Activated naive CD4-positive, alpha-beta T cell treated with anti-CD3 and anti-CD28 coated beads, Interleukin-2, amount 50 U/mL, for 24 hours (primary cell): ENCODE measurements around the gene GPR37L1.
"Not testable (repeated sequence)": the region's sequence is repeated elsewhere in the genome, so short reads cannot be mapped to it uniquely, and the experiment has no call there.

Experiments
- H3K27ac Mint-ChIP-seq: one replicate; pipeline ENCODE4 v1.8.0; 2021; ENCODE audit warnings: mild to moderate bottlenecking, mixed read lengths
- H3K27me3 Mint-ChIP-seq: one replicate; pipeline ENCODE4 v1.8.0; 2021; ENCODE audit warnings: mixed read lengths
- H3K36me3 Mint-ChIP-seq: one replicate; pipeline ENCODE4 v1.8.0; 2021; ENCODE audit warnings: mixed read lengths
- H3K4me1 Mint-ChIP-seq: one replicate; pipeline ENCODE4 v1.8.0; 2021; ENCODE audit warnings: mixed read lengths
- H3K4me3 Mint-ChIP-seq: one replicate; pipeline ENCODE4 v1.8.0; 2021; ENCODE audit warnings: mild to moderate bottlenecking, mixed read lengths
- H3K9me3 Mint-ChIP-seq: one replicate; pipeline ENCODE4 v1.8.0; 2021; ENCODE audit warnings: mixed read lengths

GPR37L1 gene

GRCh38 chr1:202125611-202126010, 2.9 kb downstream of the GPR37L1 start:
- no peaks in the 10 kb centered on the region for H3K9me3 Mint-ChIP-seq
- H3K27ac Mint-ChIP-seq = no peak overlapping the region
- no peaks in the 10 kb centered on the region for H3K4me1 Mint-ChIP-seq
- no peaks in the 10 kb centered on the region for H3K36me3 Mint-ChIP-seq
- no peak overlapping the region for H3K4me3 Mint-ChIP-seq
- H3K27me3 Mint-ChIP-seq = peaks cover 2% of the 10 kb centered on the region

GRCh38 chr1:202126426-202126825, 3.7 kb downstream of the GPR37L1 start:
- Mint-ChIP-seq H3K4me3 (no peak overlapping the region), H3K27me3 (peaks cover 2% of the 10 kb centered on the region), H3K9me3 (no peaks in the 10 kb centered on the region), H3K36me3 (no peaks in the 10 kb centered on the region), H3K4me1 (no peaks in the 10 kb centered on the region), H3K27ac (no peak overlapping the region)

GRCh38 chr1:202127061-202127460, 4.3 kb downstream of the GPR37L1 start:
- H3K27ac Mint-ChIP-seq = peak overlapping the region; percentile 17
- H3K36me3 Mint-ChIP-seq = no peaks in the 10 kb centered on the region
- no peak overlapping the region for H3K4me3 Mint-ChIP-seq
- H3K4me1 Mint-ChIP-seq = no peaks in the 10 kb centered on the region
- H3K9me3 Mint-ChIP-seq = no peaks in the 10 kb centered on the region
- peaks cover 2% of the 10 kb centered on the region for H3K27me3 Mint-ChIP-seq

GRCh38 chr1:202127836-202128622, 5.3 kb downstream of the GPR37L1 start:
- Mint-ChIP-seq H3K27me3 (peaks cover 2% of the 10 kb centered on the region), H3K36me3 (no peaks in the 10 kb centered on the region), H3K4me3 (no peak overlapping the region), H3K4me1 (no peaks in the 10 kb centered on the region), H3K27ac (no peak overlapping the region), H3K9me3 (no peaks in the 10 kb centered on the region)

- Mint-ChIP-seq H3K36me3 (no peaks in the 10 kb centered on the region), H3K27ac (no peak overlapping the region), H3K4me3 (no peak overlapping the region), H3K4me1 (no peaks in the 10 kb centered on the region), H3K9me3 (no peaks in the 10 kb centered on the region), H3K27me3 (peaks cover 2% of the 10 kb centered on the region)
Measured at GRCh38 chr1:202129453-202130296, 7.0 kb downstream of the GPR37L1 start.

GRCh38 chr1:202130297-202130721, 7.6 kb downstream of the GPR37L1 start:
- Mint-ChIP-seq H3K9me3 (no peaks in the 10 kb centered on the region), H3K4me3 (no peak overlapping the region), H3K27me3 (peaks cover 2% of the 10 kb centered on the region), H3K36me3 (no peaks in the 10 kb centered on the region), H3K27ac (no peak overlapping the region), H3K4me1 (no peaks in the 10 kb centered on the region)

GRCh38 chr1:202130816-202131522, 8.3 kb downstream of the GPR37L1 start:
- Mint-ChIP-seq H3K4me3 (no peak overlapping the region), H3K9me3 (no peaks in the 10 kb centered on the region), H3K27ac (no peak overlapping the region), H3K4me1 (no peaks in the 10 kb centered on the region), H3K27me3 (peaks cover 2% of the 10 kb centered on the region), H3K36me3 (no peaks in the 10 kb centered on the region)

GRCh38 chr1:202131956-202132821, 9.5 kb downstream of the GPR37L1 start:
- H3K9me3 Mint-ChIP-seq = no peaks in the 10 kb centered on the region
- no peaks in the 10 kb centered on the region for H3K4me1 Mint-ChIP-seq
- peaks cover 1% of the 10 kb centered on the region for H3K27me3 Mint-ChIP-seq
- no peak overlapping the region for H3K27ac Mint-ChIP-seq
- H3K36me3 Mint-ChIP-seq = no peaks in the 10 kb centered on the region
- H3K4me3 Mint-ChIP-seq = no peak overlapping the region

GRCh38 chr1:202133001-202133400, 10.3 kb downstream of the GPR37L1 start:
- no peaks in the 10 kb centered on the region for H3K9me3 Mint-ChIP-seq
- no peaks in the 10 kb centered on the region for H3K4me1 Mint-ChIP-seq
- H3K36me3 Mint-ChIP-seq = no peaks in the 10 kb centered on the region
- H3K27ac Mint-ChIP-seq = no peak overlapping the region
- no peak overlapping the region for H3K4me3 Mint-ChIP-seq
- no peaks in the 10 kb centered on the region for H3K27me3 Mint-ChIP-seq

- Mint-ChIP-seq H3K4me3 (no peak overlapping the region), H3K27ac (no peak overlapping the region), H3K4me1 (peaks cover under 1% of the 10 kb centered on the region), H3K9me3 (no peaks in the 10 kb centered on the region), H3K27me3 (no peaks in the 10 kb centered on the region), H3K36me3 (no peaks in the 10 kb centered on the region)
Measured at GRCh38 chr1:202133496-202133895, 10.8 kb downstream of the GPR37L1 start.

GRCh38 chr1:202133989-202134388, 11.3 kb downstream of the GPR37L1 start:
- no peaks in the 10 kb centered on the region for H3K27me3 Mint-ChIP-seq
- H3K4me3 Mint-ChIP-seq = no peak overlapping the region
- no peaks in the 10 kb centered on the region for H3K36me3 Mint-ChIP-seq
- H3K9me3 Mint-ChIP-seq = no peaks in the 10 kb centered on the region
- no peak overlapping the region for H3K27ac Mint-ChIP-seq
- H3K4me1 Mint-ChIP-seq = peaks cover 6% of the 10 kb centered on the region

GRCh38 chr1:202134645-202135172, 12.0 kb downstream of the GPR37L1 start:
- Mint-ChIP-seq H3K4me1 (peaks cover 6% of the 10 kb centered on the region), H3K4me3 (no peak overlapping the region), H3K36me3 (no peaks in the 10 kb centered on the region), H3K27ac (no peak overlapping the region), H3K27me3 (no peaks in the 10 kb centered on the region), H3K9me3 (no peaks in the 10 kb centered on the region)

- peaks cover 6% of the 10 kb centered on the region for H3K4me1 Mint-ChIP-seq
- no peaks in the 10 kb centered on the region for H3K36me3 Mint-ChIP-seq
- no peak overlapping the region for H3K4me3 Mint-ChIP-seq
- H3K9me3 Mint-ChIP-seq = no peaks in the 10 kb centered on the region
- H3K27me3 Mint-ChIP-seq = no peaks in the 10 kb centered on the region
- H3K27ac Mint-ChIP-seq = no peak overlapping the region
Measured at GRCh38 chr1:202135221-202135721, 12.6 kb downstream of the GPR37L1 start.

GRCh38 chr1:202140833-202141232, 18.1 kb downstream of the GPR37L1 start:
- Mint-ChIP-seq H3K4me1 (peaks cover 36% of the 10 kb centered on the region), H3K9me3 (no peaks in the 10 kb centered on the region), H3K27ac (no peak overlapping the region), H3K36me3 (no peaks in the 10 kb centered on the region), H3K4me3 (no peak overlapping the region), H3K27me3 (no peaks in the 10 kb centered on the region)

GRCh38 chr1:202141468-202141867, 18.8 kb downstream of the GPR37L1 start:
- not testable (repeated sequence) for H3K36me3 Mint-ChIP-seq, H3K9me3 Mint-ChIP-seq, H3K4me3 Mint-ChIP-seq, H3K27me3 Mint-ChIP-seq, H3K27ac Mint-ChIP-seq
- peaks cover 36% of the 10 kb centered on the region for H3K4me1 Mint-ChIP-seq
